T-helper 22 cell (primary cell): ENCODE results near the gene GNG13.
"Not testable (repeated sequence)": the region's sequence is repeated elsewhere in the genome, so short reads cannot be mapped to it uniquely, and the experiment has no call there.

Experiments
- DNase-seq: peaks from one replicate; pipeline ENCODE4 v3.0.0-alpha.2; 2020; ENCODE audit warnings: low read depth

GNG13 gene

GRCh38 chr16:760545-761343 is 39.8 kb downstream of the GNG13 start, which contains the start of gene MSLN:
TSS of gene MSLN (plus strand) at chr16:760734. CDS start at chr16:762681, 1,947 bp downstream.
- no peak for DNase-seq

GRCh38 chr16:760065-760464 is 40.5 kb downstream of the GNG13 start:
- no peak for DNase-seq

GRCh38 chr16:759110-759910 is 41.2 kb downstream of the GNG13 start:
- no peak for DNase-seq

GRCh38 chr16:756428-756827 is 44.1 kb downstream of the GNG13 start:
- DNase-seq: no peak

GRCh38 chr16:754656-755055 is 45.9 kb downstream of the GNG13 start:
- DNase-seq: no peak

GRCh38 chr16:754121-754607 is 46.4 kb downstream of the GNG13 start:
- DNase-seq: not testable (repeated sequence)

GRCh38 chr16:752007-752312 is 48.6 kb downstream of the GNG13 start:
- DNase-seq: no peak

GRCh38 chr16:751152-752006 is 49.2 kb downstream of the GNG13 start:
- no peak for DNase-seq

- no peak for DNase-seq
These were observed 50.0 kb downstream of the GNG13 start for GRCh38 chr16:750485-750884.

GRCh38 chr16:749010-749409 is 51.5 kb downstream of the GNG13 start:
- no peak for DNase-seq
